Stimulated activated CD8-positive, alpha-beta memory T cell treated with anti-CD3 and anti-CD28 coated beads, Interleukin-4, amount 100 ng/mL, for 24 hours (primary cell): ENCODE measurements around the gene KCNJ2.

Experiments used
- DNase-seq: peaks from one replicate; pipeline ENCODE4 v3.0.0-alpha.2; 2020; ENCODE audit warnings: low read depth

KCNJ2 gene

DNA sequence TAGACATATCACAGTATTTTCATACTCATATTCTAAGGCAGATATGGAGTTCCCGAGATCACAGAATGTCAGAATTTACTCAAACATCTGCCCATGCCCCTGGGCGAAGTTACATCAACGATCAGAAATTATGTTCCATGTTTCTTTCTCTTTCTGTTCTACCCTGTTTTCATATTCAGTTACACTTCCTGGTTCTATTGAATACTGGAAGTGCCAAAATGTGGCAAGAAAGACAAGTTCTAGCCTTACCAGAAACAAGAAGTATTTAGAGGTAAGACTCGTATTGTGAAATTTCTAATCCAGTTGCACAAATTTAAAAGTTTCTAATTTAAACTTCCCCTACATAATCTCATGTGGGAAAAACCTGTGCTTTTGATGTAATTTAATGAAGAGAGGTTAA lies 36.1 kb downstream of the KCNJ2 start:
- DNase-seq: no peak

DNA sequence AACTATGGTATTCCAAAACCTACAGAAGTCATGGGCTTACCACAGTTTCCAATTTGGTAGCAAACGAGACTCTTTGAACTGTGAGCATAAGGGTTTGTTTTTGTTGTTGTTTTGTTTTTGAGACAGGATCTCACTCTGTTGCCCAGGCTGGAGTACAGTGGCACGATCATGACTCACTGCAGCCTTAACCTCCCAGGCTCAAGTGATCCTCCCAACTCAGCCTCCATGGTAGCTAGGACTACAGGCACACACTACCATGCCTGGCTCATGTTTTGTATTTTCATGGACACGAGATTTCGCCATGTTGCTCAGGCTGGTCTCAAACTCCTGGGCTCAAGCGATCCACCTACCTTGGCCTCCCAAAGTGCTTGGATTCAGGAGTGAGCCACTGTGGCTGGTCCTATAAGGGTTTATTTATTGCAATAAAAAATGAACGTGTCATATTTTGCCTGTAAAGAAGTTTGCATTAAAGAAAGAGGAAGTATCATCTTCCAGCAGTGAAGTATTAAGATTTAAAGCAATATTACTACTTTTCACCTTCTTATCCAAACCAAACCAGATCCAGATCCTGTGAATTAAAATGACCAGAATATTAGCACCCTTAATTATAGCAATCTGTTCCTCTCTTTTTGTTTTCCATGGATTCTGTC lies 37.2 kb downstream of the KCNJ2 start:
- DNase-seq: no peak

DNA sequence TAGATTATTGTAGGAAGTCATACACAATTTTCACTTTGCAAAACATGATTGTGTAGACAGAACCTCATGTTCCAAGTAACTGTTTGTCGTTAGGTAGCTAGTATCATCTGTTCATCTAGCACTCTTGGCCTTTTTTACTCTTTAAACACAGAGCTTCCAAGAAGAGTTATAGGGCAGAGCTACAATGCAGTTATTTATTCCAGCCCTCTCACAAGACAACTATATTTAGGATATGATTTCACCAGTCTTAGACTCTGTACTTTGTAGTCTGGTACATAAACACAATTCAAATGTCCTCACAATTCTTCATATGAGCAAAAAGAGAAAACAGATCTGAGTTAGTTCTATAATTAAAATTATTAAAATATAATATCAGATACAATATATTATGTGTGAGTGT lies 37.9 kb downstream of the KCNJ2 start:
- no peak for DNase-seq

DNA sequence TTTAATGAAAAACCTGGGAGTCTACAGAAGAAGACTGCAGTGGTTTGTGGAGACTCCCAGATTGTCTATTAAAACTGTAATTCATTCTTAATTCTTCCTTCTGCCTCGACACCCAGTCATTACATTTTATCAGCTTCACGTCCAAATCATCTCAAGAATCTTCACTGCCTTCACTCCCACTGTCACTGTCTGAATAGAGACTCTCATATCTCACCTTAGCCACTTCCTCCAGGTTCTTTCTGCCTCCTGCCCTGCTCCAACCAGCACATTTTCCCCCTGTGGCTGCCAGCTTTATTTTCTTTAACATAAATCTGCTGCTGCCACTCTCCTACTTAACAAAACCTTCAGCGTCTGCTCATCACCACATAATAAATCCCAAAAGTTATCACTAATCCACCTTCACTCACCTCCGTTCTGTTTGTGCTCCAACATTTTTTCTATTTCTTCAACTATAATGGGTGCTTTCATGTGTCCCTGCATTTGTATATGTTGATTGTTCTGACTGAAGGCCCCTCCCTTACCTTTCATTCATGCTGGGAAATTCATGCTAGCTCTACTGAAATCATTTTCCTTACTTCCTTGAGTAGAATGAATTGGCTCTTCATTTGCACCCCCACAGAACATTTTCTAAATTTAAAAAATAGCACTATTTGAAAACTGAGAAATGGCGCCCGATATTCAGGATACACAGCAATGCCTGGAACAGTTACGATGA lies 38.9 kb downstream of the KCNJ2 start:
- no peak for DNase-seq

DNA sequence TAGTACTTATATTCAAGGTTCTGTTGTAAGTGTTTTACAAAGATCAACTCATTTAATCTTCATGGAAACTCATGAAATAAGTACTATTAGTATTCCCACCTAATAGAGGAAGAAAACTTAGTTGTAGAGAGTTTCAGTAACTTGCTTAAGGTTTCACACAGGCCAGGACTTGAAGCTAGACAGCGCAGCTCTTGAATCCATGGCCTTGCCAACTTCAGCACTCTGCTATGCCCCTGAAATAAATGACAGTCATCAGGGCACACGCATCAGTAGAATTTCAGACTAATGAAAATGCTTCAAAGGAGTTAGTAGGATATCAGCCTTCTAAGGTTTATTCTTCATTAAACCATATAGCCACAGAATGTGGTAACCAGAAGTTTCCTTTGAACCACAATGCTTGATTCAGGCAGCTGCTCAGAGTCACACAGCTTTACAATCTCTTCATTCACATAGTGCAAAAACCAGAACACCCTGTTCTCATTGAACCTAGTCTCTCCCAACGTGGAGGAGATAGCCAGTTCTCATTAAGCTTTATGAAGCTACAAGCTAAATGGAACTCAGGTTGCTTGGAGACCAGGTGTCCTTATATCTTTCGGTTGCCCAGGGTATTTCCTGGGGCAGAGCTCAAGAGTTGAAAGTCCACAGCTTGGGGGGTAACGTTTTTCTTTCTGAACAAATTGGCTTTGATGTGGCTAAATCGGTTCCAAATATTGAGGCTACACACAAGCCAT lies 39.7 kb downstream of the KCNJ2 start:
- no peak for DNase-seq

GRCh38 chr17:70215656-70216055 lies 46.3 kb downstream of the KCNJ2 start:
- DNase-seq: no peak

- no peak for DNase-seq
Measured at GRCh38 chr17:70217571-70217970, 48.2 kb downstream of the KCNJ2 start.

DNA sequence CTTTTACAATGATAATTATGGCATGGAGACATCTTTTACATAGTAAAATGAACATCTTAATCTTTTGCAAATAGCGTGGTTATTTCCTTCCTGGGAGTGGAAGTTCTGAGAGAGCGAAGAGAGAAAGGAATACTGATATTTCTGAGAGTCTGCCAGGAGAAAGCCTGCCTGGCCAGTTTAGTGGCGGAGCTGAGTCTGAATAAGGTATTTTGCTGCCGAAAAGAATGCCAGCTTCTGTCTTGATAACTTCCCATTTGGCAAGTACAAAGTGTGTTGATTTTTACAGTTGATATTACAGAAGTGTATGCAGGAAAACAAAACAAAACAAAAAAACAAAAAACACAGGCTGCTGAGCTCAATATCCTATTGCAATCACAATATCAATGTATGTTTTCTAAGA lies 55.9 kb downstream of the KCNJ2 start:
- DNase-seq: no peak
